Thoracic aorta (tissue), 2 donors: Measurements from ENCODE around the gene PROM1. TPM values are rescaled to one million over a fixed set of nuclear protein-coding genes. Genes with fewer than 3 reads are reported as not detected.

Experiments
- ATAC-seq: fragments of 150-250 bp; one replicate; pipeline ENCODE4 v1.8.0; 2017; ENCODE audit warnings: low read depth; ENCODE audit not compliant: insufficient number of reproducible peaks, low FRiP score
- DNase-seq: peaks from one replicate; pipeline ENCODE4 v3.0.0-alpha.2; 2020; ENCODE audit warnings: low spot score
- H3K27ac ChIP-seq, 2 donors: fragments of 200-600 bp; sonication (generic); 1 replicate in 1 of 2; 2 replicates in 1 of 2; pipeline ENCODE4 v1.5.1; 2016; ENCODE audit warnings: mild to moderate bottlenecking in 2 of 2, moderate library complexity in 2 of 2
- H3K27me3 ChIP-seq: fragments of 200-600 bp; sonication (generic); replicated peaks from 2 replicates; pipeline ENCODE4 v1.6.0; 2016; ENCODE audit warnings: mild to moderate bottlenecking; ENCODE audit not compliant: insufficient read depth
- H3K36me3 ChIP-seq: fragments of 200-600 bp; sonication (generic); one replicate; pipeline ENCODE4 v1.5.1; 2016
- H3K4me1 ChIP-seq, 2 donors: fragments of 200-600 bp; sonication (generic); 1 replicate in 1 of 2; 2 replicates in 1 of 2; pipeline versions ENCODE4 v1.5.1 to v1.6.0; 2016; ENCODE audit warnings: low read depth in 2 of 2, mild to moderate bottlenecking in 1 of 2; ENCODE audit not compliant: control insufficient read depth in 1 of 2
- H3K4me3 ChIP-seq: fragments of 200-600 bp; sonication (generic); 2 replicates; pipeline ENCODE4 v1.5.1; 2016; ENCODE audit warnings: mild to moderate bottlenecking
- H3K9me3 ChIP-seq: fragments of 200-600 bp; sonication (generic); 2 replicates; pipeline ENCODE4 v1.5.1; 2016
- CTCF ChIP-seq: fragments of 200-600 bp; sonication (generic); IDR thresholded peaks from one replicate; pipeline ENCODE4 v1.5.1; 2019; ENCODE audit warnings: antibody characterized with exemption
- total RNA-seq, 2 donors: library from RNA; depleted of rRNA; stranded (reverse); fragments of >200 nt; gene quantifications; one replicate each; pipeline versions ENCODE4 v1.1.0 to v1.2.3, GENCODE V29; 2016

The PROM1 gene
- total RNA-seq, 2 donors from 2014 or later: 3.2 to 7.1 TPM

- H3K36me3 ChIP-seq: no peaks in the 10 kb centered on the region
- no peaks in the 10 kb centered on the region for H3K4me1 ChIP-seq
- H3K27me3 ChIP-seq: no peaks in the 10 kb centered on the region
- no peak for TF ChIP-seq CTCF
- H3K9me3 ChIP-seq: no peaks in the 10 kb centered on the region
- ATAC-seq (no peak), DNase-seq (no peak)
- H3K27ac ChIP-seq: no peak overlapping the region
- no peak overlapping the region for H3K4me3 ChIP-seq
Observed at GRCh38 chr4:16110661-16111290, 27.0 kb upstream of the PROM1 start.

GRCh38 chr4:16110199-16110598 is 26.4 kb upstream of the PROM1 start:
- Histone ChIP-seq H3K36me3 (no peaks in the 10 kb centered on the region), H3K4me3 (no peak overlapping the region), H3K9me3 (no peaks in the 10 kb centered on the region), H3K27me3 (no peaks in the 10 kb centered on the region), H3K4me1 (no peaks in the 10 kb centered on the region), H3K27ac (no peak overlapping the region)
- DNase-seq (no peak), ATAC-seq (no peak)
- TF ChIP-seq CTCF: no peak

GRCh38 chr4:16109256-16109655 is 25.4 kb upstream of the PROM1 start:
- Histone ChIP-seq H3K27me3 (no peaks in the 10 kb centered on the region), H3K27ac (no peak overlapping the region), H3K36me3 (no peaks in the 10 kb centered on the region), H3K9me3 (no peaks in the 10 kb centered on the region), H3K4me3 (no peak overlapping the region), H3K4me1 (peaks cover 0 to 8% of the 10 kb centered on the region in 2 donors)
- DNase-seq: no peak
- no peak for TF ChIP-seq CTCF
- no peak for ATAC-seq

GRCh38 chr4:16106956-16107355 is 23.1 kb upstream of the PROM1 start:
- Histone ChIP-seq H3K27ac (no peak overlapping the region), H3K27me3 (no peaks in the 10 kb centered on the region), H3K4me3 (no peak overlapping the region), H3K9me3 (no peaks in the 10 kb centered on the region), H3K4me1 (peaks cover 0 to 17% of the 10 kb centered on the region in 2 donors), H3K36me3 (no peaks in the 10 kb centered on the region)
- DNase-seq (no peak), ATAC-seq (no peak)
- TF ChIP-seq CTCF: no peak

- H3K27me3 ChIP-seq: no peaks in the 10 kb centered on the region
- H3K36me3 ChIP-seq: no peaks in the 10 kb centered on the region
- TF ChIP-seq CTCF: no peak
- ATAC-seq (no peak), DNase-seq (no peak)
- H3K4me3 ChIP-seq: no peak overlapping the region
- peaks cover 0 to 17% of the 10 kb centered on the region in 2 donors for H3K4me1 ChIP-seq
- no peak overlapping the region for H3K27ac ChIP-seq
- H3K9me3 ChIP-seq: no peaks in the 10 kb centered on the region
Observed at GRCh38 chr4:16104520-16104919, 20.7 kb upstream of the PROM1 start.
